Retinal pigment epithelial cell (primary cell): ENCODE data around the gene PSMD3.
A peak's percentile ranks its signal among the peaks of the same experiment; 100 is the strongest.

Experiments
- DNase-seq: peaks from one replicate; pipeline ENCODE4 v3.0.0-alpha.2; 2010; ENCODE audit warnings: low read depth
- H3K4me3 ChIP-seq: 2 replicates; pipeline ENCODE4 v1.5.1; 2011; ENCODE audit warnings: mild to moderate bottlenecking, low read length, control low read depth, moderate library complexity
- TF ChIP-seq, protein P1 (sequence below): conservative IDR thresholded peaks from 2 replicates; pipeline ENCODE4 v1.5.1; 2011; ENCODE audit warnings: low read depth, low read length, control low read depth, inconsistent platforms

Gene PSMD3

DNA sequence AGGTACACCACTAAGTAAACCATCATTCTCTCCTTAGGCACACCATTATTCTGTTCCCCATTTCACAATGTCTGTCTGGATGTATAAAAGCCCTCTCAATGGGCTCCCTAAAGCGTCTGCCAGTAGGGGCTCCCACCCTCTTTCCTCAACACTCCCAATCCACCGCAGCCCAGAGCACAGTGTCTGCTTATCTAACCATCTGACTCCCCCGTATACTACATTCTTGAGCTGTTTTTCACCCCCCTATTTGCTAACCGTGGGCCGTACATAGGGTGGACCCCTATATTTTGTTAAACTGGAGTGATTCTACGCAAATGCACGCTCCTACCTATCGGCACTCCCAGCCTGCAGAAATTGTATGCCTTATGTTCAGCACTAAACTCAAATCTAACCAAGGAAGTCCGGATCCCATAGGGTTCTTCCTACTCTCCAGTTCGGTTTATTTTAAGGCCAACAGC lies 685 bp upstream of the PSMD3 start:
- DNase-seq, result no peak
- TF ChIP-seq, protein P1, sequence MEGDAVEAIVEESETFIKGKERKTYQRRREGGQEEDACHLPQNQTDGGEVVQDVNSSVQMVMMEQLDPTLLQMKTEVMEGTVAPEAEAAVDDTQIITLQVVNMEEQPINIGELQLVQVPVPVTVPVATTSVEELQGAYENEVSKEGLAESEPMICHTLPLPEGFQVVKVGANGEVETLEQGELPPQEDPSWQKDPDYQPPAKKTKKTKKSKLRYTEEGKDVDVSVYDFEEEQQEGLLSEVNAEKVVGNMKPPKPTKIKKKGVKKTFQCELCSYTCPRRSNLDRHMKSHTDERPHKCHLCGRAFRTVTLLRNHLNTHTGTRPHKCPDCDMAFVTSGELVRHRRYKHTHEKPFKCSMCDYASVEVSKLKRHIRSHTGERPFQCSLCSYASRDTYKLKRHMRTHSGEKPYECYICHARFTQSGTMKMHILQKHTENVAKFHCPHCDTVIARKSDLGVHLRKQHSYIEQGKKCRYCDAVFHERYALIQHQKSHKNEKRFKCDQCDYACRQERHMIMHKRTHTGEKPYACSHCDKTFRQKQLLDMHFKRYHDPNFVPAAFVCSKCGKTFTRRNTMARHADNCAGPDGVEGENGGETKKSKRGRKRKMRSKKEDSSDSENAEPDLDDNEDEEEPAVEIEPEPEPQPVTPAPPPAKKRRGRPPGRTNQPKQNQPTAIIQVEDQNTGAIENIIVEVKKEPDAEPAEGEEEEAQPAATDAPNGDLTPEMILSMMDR, result peak; percentile 37
- H3K4me3 ChIP-seq, result peak overlapping the region; percentile 97

DNA sequence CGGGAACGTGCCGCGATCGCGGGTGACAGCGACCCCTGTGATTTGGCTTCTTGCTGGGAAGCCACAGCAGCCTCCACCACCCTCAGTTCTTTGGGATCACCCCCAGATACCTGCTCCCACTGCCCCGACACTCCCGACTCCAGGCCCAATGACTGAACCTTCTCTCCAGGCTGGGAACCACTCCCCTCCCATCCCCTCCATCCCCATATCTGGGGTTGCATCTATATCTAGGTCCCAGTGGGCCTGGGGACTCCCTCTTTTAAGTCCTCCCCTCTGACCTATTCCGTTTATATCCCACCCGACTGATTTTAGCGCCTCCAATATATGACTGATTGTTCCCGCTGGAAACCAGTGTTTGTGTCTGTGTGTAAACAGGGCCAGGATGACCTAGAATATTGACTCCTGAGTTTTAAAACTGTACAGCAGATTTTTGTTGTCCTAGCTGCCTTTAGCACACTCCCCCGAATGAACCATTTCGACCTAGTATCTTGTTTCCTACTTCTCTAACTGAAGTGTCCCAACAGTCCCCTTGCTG lies 667 bp downstream of the PSMD3 start:
- peak overlapping the region; percentile 97 for H3K4me3 ChIP-seq
- DNase-seq, result no peak

DNA sequence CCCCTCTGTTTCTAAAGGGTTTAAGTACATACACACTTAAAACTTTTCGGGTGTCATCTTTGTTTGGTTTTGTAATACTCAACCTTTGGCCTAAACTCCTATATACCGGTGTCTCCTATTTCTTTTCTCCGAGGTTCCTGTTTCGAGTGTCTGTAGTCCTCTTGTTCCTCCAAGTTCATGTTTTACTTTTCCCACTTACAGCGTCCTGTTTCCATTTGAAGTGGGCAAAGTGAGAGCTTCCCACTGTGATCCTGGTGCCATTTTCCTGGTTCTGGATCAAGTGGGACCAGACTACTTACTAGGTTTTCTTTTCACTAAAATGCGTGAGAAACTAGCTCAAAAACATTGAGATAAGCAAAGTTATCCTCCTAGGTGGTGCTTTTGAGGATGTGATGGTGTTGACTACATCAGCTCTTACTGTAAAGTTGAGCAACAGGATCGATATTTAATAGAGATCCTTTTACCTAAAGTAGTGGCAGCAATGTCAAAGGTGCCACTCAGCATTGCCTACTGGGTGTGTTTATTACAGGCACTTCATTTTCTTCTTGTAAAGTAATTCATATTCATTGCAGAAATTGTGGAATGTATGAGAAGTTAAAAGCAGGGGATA lies 1.3 kb downstream of the PSMD3 start:
- no peak for DNase-seq
- H3K4me3 ChIP-seq, result peak overlapping the region; percentile 97
- TF ChIP-seq, protein P1, result no peak

More for the DNA sequence above, 667 bp downstream of the PSMD3 start:
- TF ChIP-seq, protein P1, result no peak

DNA sequence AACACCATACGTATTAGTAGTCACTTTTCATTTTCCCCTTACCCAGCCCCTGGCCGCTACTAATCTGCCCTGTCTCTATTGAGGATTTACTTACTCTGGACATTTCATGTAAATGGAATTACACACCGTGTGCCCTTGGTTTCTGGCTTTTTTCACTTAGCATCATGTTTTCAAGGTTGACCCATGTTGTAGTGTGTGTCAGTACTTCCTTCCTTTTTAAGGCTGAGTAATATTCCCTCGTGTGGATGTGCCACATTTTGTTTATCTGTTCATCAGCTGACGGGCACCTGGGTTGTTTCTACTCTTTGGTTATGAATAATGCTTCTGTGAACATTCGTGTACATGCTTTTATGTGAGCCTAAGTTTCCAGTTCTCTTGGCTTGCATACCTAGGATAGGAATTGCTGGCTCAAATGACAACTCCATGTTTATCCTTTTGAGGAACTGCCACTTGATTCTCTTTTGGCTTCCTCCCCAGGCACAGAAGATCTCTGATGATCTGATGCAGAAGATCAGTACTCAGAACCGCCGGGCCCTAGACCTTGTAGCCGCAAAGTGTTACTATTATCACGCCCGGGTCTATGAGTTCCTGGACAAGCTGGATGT lies 7.7 kb downstream of the PSMD3 start:
- TF ChIP-seq, protein P1, result no peak
- no peak for DNase-seq
- H3K4me3 ChIP-seq, result no peak overlapping the region

DNA sequence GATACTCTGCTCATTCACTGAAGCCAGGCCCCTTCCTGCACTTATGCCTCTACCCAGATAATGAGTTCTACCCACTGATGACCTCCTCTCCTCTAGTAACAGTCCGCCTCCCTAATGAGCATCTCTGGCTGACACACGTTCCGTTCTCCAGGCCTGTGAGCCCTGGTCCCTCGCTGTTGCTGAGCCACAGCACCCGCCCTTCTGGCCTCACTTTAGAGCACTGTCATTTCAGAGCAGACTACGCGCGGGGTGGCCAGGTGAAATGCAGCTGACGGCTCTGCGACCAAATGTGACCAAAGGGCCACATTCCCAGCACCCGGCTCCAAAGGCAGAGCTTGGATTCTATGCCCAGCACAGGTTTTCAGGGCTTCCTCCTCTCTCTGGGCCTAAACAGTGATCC lies 13.8 kb downstream of the PSMD3 start:
- TF ChIP-seq, protein P1, result no peak
- no peak overlapping the region for H3K4me3 ChIP-seq
- DNase-seq, result no peak

DNA sequence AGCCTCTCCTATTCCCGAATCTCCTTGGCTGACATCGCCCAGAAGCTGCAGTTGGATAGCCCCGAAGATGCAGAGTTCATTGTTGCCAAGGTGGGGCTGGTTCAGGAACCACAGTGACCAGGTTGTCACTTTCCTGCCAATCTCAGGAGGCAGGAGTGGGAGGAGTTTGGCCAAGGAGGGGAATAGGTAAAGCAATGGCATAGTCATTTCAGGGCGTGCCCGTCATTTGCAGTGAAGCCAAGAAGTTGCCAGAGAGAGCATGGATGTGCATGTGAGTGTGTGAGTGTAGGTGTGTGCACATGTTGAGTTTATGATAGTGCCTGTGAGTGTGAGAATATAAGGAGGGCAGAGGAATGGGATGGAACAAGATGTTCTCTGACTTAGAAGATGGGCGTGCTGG lies 14.8 kb downstream of the PSMD3 start:
- TF ChIP-seq, protein P1, result no peak
- DNase-seq, result no peak
- H3K4me3 ChIP-seq, result no peak overlapping the region

DNA sequence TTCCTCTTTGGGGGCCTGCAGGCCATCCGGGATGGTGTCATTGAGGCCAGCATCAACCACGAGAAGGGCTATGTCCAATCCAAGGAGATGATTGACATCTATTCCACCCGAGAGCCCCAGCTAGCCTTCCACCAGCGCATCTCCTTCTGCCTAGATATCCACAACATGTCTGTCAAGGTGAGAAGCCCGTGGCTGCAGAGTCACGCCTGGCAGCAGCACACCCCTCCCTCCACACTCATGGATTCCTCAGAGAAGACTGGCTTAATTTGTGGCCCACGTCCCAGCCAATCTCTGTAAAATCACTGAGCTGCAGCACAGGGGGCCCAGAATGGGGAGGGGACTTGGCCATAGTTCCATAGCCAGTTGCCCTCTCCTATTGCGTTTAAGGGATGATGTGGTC lies 15.6 kb downstream of the PSMD3 start:
- TF ChIP-seq, protein P1, result no peak
- no peak for DNase-seq
- no peak overlapping the region for H3K4me3 ChIP-seq
